ENCODE results near the gene VASP.

Gene VASP

DNA sequence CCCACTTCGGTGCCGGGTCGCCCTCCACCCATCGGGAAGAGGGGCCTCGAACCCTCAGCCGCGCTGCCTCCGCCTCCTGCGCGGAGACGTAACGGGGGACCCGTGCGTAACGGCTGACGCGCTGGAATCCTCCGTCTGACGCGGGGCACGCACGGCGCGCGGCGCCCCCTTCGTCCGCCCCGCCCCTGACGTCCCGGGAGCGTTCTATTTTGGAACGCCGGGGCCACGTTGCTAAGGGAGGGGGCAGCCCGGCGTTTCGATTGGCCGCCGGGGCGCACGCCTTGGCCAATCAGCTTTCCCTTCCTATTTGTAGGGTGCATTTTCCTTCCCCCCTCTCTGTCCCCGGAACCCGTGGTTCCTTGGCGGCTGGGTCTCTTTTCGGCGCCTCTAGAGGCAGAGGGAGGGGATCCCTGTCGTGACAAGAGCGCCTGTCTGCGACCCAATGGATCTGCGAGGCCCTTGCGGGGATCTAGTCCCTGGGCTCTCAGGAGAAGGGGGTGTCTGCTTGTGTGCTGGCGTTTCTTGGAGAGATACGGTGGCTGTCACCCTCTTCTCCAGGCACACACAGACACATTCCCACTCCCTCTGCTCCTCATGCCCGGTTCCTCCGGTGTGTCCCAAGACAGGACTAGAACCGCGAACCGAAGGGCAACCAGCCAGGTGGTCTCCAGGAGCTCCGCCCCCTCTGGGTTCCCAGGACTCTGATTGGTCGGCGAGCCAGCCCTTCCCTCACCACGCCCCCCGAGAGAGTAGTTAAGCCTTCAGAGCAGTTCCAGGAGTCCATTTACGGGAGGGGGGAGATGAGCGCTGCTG lies 37.9 kb upstream of the VASP start:
- no peaks in the 10 kb centered on the region for H3K36me3 ChIP-seq
- no peak for TF ChIP-seq CTCF (IDR thresholded peaks at IDR 0.05; ENCODE audit: low read depth, low read length)

DNA sequence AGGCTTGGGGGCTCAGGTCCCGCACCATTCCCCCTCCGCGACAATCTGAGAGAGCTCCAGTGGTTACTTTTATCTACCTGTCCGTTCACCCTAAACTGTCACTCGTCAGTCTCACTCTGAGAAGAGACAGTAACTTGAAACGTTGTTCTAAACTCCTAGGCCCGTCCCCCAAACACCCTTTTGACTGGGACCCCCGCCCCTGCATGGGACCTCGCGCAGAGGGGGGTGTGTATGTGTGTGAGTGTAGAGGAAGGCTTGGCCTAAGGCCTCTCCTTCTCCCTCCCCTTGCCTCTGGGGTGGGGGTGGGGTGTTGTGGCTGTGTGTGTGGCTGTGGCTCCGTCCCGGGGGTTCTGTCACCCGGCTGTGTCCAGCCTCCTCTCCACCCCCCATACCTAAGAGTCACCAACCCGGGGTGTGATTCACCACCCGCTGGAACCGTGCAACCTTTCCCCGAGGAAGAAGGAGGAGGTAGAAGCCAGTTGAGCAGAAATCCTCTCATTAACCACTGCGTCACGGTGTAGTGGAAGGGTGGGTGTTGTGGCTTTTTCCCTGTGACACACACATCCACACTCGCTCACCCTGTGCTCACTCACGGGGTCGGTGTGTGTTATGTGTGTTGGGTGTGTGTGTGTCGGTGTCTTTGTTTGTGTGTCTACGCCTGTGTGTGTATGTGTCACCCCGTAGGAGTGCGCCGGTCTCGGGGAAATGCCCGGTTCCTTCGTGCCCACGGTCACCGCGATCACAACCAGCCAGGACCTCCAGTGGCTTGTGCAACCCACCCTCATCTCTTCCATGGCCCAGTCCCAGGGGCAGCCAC lies 37.1 kb upstream of the VASP start:
- DNase-seq, result no peak
- H3K27me3 ChIP-seq, result peaks cover 26% of the 10 kb centered on the region
- no peaks in the 10 kb centered on the region for H3K9me3 ChIP-seq
- peak overlapping the region; percentile 70 for H3K4me3 ChIP-seq (ENCODE audit: low read depth, low read length)
- TF ChIP-seq CTCF (IDR thresholded peaks at IDR 0.05; ENCODE audit: low read depth, low read length), result no peak
- no peaks in the 10 kb centered on the region for H3K36me3 ChIP-seq
- no peaks in the 10 kb centered on the region; the same call in 1 of the 2 replicates for H3K4me1 ChIP-seq

More for the DNA sequence above, 37.9 kb upstream of the VASP start:
- Histone ChIP-seq H3K4me3 (ENCODE audit: low read depth, low read length) (peak overlapping the region; percentile 70), H3K9me3 (no peaks in the 10 kb centered on the region), H3K4me1 (no peaks in the 10 kb centered on the region; the same call in 1 of the 2 replicates), H3K27me3 (peaks cover 18% of the 10 kb centered on the region)
- DNase-seq, result peak; percentile 95

DNA sequence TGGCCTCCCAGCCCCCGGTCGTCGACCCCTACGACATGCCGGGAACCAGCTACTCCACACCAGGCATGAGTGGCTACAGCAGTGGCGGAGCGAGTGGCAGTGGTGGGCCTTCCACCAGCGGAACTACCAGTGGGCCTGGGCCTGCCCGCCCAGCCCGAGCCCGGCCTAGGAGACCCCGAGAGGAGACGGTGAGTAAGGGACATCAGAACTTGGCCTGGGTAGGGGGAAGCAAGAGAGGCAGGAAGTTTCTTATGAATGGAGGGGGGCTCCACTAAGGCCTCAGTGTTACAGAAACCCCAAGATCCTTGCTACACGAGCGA lies 36.6 kb upstream of the VASP start:
- peaks cover 28% of the 10 kb centered on the region for H3K27me3 ChIP-seq

GRCh38 chr19:45471111-45471930 lies 36.0 kb upstream of the VASP start:
- no peak overlapping the region for H3K4me3 ChIP-seq (ENCODE audit: low read depth, low read length)
- H3K4me1 ChIP-seq, result no peaks in the 10 kb centered on the region; the same call in 1 of the 2 replicates
- H3K36me3 ChIP-seq, result no peaks in the 10 kb centered on the region
- no peak for TF ChIP-seq CTCF (IDR thresholded peaks at IDR 0.05; ENCODE audit: low read depth, low read length)
- no peaks in the 10 kb centered on the region for H3K9me3 ChIP-seq
- no peak for DNase-seq
- H3K27me3 ChIP-seq, result peaks cover 33% of the 10 kb centered on the region

More for the DNA sequence above, 36.6 kb upstream of the VASP start:
- no peaks in the 10 kb centered on the region for H3K9me3 ChIP-seq
- no peaks in the 10 kb centered on the region for H3K36me3 ChIP-seq
- DNase-seq, result no peak
- H3K4me3 ChIP-seq (ENCODE audit: low read depth, low read length), result no peak overlapping the region
- TF ChIP-seq CTCF (IDR thresholded peaks at IDR 0.05; ENCODE audit: low read depth, low read length), result no peak
- no peaks in the 10 kb centered on the region; the same call in 1 of the 2 replicates for H3K4me1 ChIP-seq

- peaks cover 35% of the 10 kb centered on the region for H3K27me3 ChIP-seq
- no peak overlapping the region for H3K4me3 ChIP-seq (ENCODE audit: low read depth, low read length)
- H3K4me1 ChIP-seq, result no peaks in the 10 kb centered on the region; the same call in 1 of the 2 replicates
- H3K36me3 ChIP-seq, result no peaks in the 10 kb centered on the region
- DNase-seq, result no peak
- TF ChIP-seq CTCF (IDR thresholded peaks at IDR 0.05; ENCODE audit: low read depth, low read length), result no peak
- no peaks in the 10 kb centered on the region for H3K9me3 ChIP-seq
Observed at GRCh38 chr19:45471931-45472562, 35.2 kb upstream of the VASP start.
